GM19395 (cell line): ENCODE results near the gene TMEM26.

Source experiments
- ATAC-seq: cut with Tn5 transposase; IDR thresholded peaks from one replicate; pipeline ENCODE4 v1.9.1; 2021; ENCODE audit warnings: mild to moderate bottlenecking, moderate library complexity; ENCODE audit not compliant: unreplicated experiment

The TMEM26 gene

GRCh38 chr10:61463035-61463909 is 10.1 kb upstream of the TMEM26 start:
- no peak for ATAC-seq

- ATAC-seq, result no peak
Measured at GRCh38 chr10:61460835-61461234, 7.7 kb upstream of the TMEM26 start.

GRCh38 chr10:61458031-61458430 is 4.8 kb upstream of the TMEM26 start:
- no peak for ATAC-seq

- ATAC-seq, result no peak
Measured at GRCh38 chr10:61456095-61456789, 3.1 kb upstream of the TMEM26 start.

- no peak for ATAC-seq
Measured at GRCh38 chr10:61455656-61456055, 2.5 kb upstream of the TMEM26 start.

- no peak for ATAC-seq
Measured at GRCh38 chr10:61454541-61454940, 1.4 kb upstream of the TMEM26 start.

- no peak for ATAC-seq
Measured at GRCh38 chr10:61452151-61452651, 980 bp downstream of the TMEM26 start.

- ATAC-seq, result no peak
Measured at GRCh38 chr10:61451357-61451756, 1.8 kb downstream of the TMEM26 start.

- ATAC-seq, result no peak
Measured at GRCh38 chr10:61448841-61449600, 4.2 kb downstream of the TMEM26 start.

- ATAC-seq, result no peak
Measured at GRCh38 chr10:61448091-61448490, 5.1 kb downstream of the TMEM26 start.

- no peak for ATAC-seq
Measured at GRCh38 chr10:61439058-61439609, 14.0 kb downstream of the TMEM26 start.

- no peak for ATAC-seq
Measured at GRCh38 chr10:61438141-61438988, 14.8 kb downstream of the TMEM26 start.

- no peak for ATAC-seq
Measured at GRCh38 chr10:61423178-61423577, 30.0 kb downstream of the TMEM26 start.

GRCh38 chr10:61417661-61418060 is 35.5 kb downstream of the TMEM26 start:
- ATAC-seq, result no peak

- ATAC-seq, result no peak
Measured at GRCh38 chr10:61415824-61416223, 37.4 kb downstream of the TMEM26 start.

- no peak for ATAC-seq
Measured at GRCh38 chr10:61411706-61412105, 41.5 kb downstream of the TMEM26 start.

- no peak for ATAC-seq
Measured at GRCh38 chr10:61410353-61411070, 42.7 kb downstream of the TMEM26 start.

- no peak for ATAC-seq
Measured at GRCh38 chr10:61409157-61409556, 44.0 kb downstream of the TMEM26 start.

GRCh38 chr10:61408105-61408504 is 45.1 kb downstream of the TMEM26 start:
- ATAC-seq, result no peak
